ENCODE data around the gene EEF1AKMT1. TPM values are rescaled to one million over a fixed set of nuclear protein-coding genes. Genes with fewer than 3 reads are reported as not detected.

The EEF1AKMT1 gene
- total RNA-seq, 1 experiment from 2014 or later: 9.8 TPM

- POLR2A ChIA-PET: no interaction called here
- no peak overlapping the region for H3K4me2 ChIP-seq (ENCODE audit: low read length)
- H3K4me1 ChIP-seq (ENCODE audit: control insufficient read depth in 1 of 2, insufficient read depth in 2 of 2, low read length in 2 of 2): peaks cover 0 to 8% of the 10 kb centered on the region in 2 experiments; a peak in 1 of 4 replicates
- no peaks in the 10 kb centered on the region for H3K9me2 ChIP-seq (ENCODE audit: insufficient read depth)
- RAD21 ChIA-PET (ENCODE audit: low non-redundant PET in 1 of 2, low total read pairs in 2 of 2, uncharacterized antibody in 2 of 2, unreplicated experiment in 2 of 2): no interaction called here
- H3K9me3 ChIP-seq (ENCODE audit: control insufficient read depth in 1 of 2, insufficient read depth in 1 of 2, low read depth in 1 of 2, low read length in 2 of 2): no peaks in the 10 kb centered on the region
- H3K4me3 ChIP-seq (replicated peaks in 1 of 2; ENCODE audit: low read depth in 1 of 2, low read length in 2 of 2): no peak overlapping the region
- ATAC-seq: no peak
- H3K27me3 ChIP-seq (ENCODE audit: insufficient read depth, low read length): no peaks in the 10 kb centered on the region
- no peak overlapping the region for H3K9ac ChIP-seq (ENCODE audit: low read length)
- BruUV-seq (replicated peaks): no TSS peak
- intact Hi-C loops (cut with micrococcal nuclease): no loop called here
- no peak for TF ChIP-seq CBX3 (IDR thresholded peaks at IDR 0.05; ENCODE audit: low read depth)
- TF ChIP-seq FOSL1 (IDR thresholded peaks at IDR 0.05; ENCODE audit: low read depth): no peak
- TF ChIP-seq YY1 (IDR thresholded peaks at IDR 0.05; ENCODE audit: extremely low read depth, insufficient replicate concordance, low read depth, low read length): no peak
- no peak for TF ChIP-seq ATF3 (IDR thresholded peaks at IDR 0.05)
- no peak for TF ChIP-seq ZNF274 (IDR thresholded peaks at IDR 0.05; ENCODE audit: low read depth, low read length)
- TF ChIP-seq ELF1 (IDR thresholded peaks at IDR 0.05; ENCODE audit: borderline replicate concordance, low read depth): no peak
- TF ChIP-seq RAD21 (IDR thresholded peaks at IDR 0.05; ENCODE audit: low read depth): no peak
- TF ChIP-seq EZH2 (IDR thresholded peaks at IDR 0.05): no peak
- TF ChIP-seq, protein P1, sequence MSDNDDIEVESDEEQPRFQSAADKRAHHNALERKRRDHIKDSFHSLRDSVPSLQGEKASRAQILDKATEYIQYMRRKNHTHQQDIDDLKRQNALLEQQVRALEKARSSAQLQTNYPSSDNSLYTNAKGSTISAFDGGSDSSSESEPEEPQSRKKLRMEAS (IDR thresholded peaks at IDR 0.05): no peak
- TF ChIP-seq CEBPB (IDR thresholded peaks at IDR 0.05; ENCODE audit: low read depth): no peak
- TF ChIP-seq, protein P2, sequence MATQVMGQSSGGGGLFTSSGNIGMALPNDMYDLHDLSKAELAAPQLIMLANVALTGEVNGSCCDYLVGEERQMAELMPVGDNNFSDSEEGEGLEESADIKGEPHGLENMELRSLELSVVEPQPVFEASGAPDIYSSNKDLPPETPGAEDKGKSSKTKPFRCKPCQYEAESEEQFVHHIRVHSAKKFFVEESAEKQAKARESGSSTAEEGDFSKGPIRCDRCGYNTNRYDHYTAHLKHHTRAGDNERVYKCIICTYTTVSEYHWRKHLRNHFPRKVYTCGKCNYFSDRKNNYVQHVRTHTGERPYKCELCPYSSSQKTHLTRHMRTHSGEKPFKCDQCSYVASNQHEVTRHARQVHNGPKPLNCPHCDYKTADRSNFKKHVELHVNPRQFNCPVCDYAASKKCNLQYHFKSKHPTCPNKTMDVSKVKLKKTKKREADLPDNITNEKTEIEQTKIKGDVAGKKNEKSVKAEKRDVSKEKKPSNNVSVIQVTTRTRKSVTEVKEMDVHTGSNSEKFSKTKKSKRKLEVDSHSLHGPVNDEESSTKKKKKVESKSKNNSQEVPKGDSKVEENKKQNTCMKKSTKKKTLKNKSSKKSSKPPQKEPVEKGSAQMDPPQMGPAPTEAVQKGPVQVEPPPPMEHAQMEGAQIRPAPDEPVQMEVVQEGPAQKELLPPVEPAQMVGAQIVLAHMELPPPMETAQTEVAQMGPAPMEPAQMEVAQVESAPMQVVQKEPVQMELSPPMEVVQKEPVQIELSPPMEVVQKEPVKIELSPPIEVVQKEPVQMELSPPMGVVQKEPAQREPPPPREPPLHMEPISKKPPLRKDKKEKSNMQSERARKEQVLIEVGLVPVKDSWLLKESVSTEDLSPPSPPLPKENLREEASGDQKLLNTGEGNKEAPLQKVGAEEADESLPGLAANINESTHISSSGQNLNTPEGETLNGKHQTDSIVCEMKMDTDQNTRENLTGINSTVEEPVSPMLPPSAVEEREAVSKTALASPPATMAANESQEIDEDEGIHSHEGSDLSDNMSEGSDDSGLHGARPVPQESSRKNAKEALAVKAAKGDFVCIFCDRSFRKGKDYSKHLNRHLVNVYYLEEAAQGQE (IDR thresholded peaks at IDR 0.05; ENCODE audit: low read depth): no peak
- no peak for TF ChIP-seq EZH2phosphoT487 (IDR thresholded peaks at IDR 0.05; ENCODE audit: borderline replicate concordance)
- no peak for TF ChIP-seq SIN3A (IDR thresholded peaks at IDR 0.05; ENCODE audit: low read depth)
- TF ChIP-seq POLR2AphosphoS5 (IDR thresholded peaks at IDR 0.05; ENCODE audit: low read depth, low read length): no peak
- H4K20me1 ChIP-seq (ENCODE audit: insufficient read depth): no peaks in the 10 kb centered on the region
- peaks cover 12 to 15% of the 10 kb centered on the region in 2 experiments; a peak in 3 of 4 replicates for H3K36me3 ChIP-seq (ENCODE audit: control insufficient read depth in 1 of 2, insufficient read depth in 2 of 2, low read length in 2 of 2)
- H3K27ac ChIP-seq (ENCODE audit: low read depth, low read length): no peak overlapping the region
- no peak overlapping the region for H2AFZ ChIP-seq (ENCODE audit: low read depth, low read length, poor library complexity, severe bottlenecking)
- CTCF ChIA-PET: no interaction called here
- no peak for DNase-seq (ENCODE audit: low read depth, low spot score)
- H3K79me2 ChIP-seq (ENCODE audit: insufficient read depth, low read length): peaks cover 2% of the 10 kb centered on the region; the same call in 1 of the 2 replicates
These were observed 4.5 kb upstream of the EEF1AKMT1 start for GRCh38 chr13:20778311-20778710.
